GM13977 (cell line): ENCODE data around the gene AURKB.

Source experiments
- DNase-seq: peaks from one replicate; pipeline ENCODE4 v3.0.0; 2012; ENCODE audit warnings: low spot score
- CTCF ChIP-seq: IDR thresholded peaks from 2 replicates; pipeline ENCODE4 v1.5.1; 2012; ENCODE audit warnings: mild to moderate bottlenecking, control low read depth; ENCODE audit not compliant: insufficient read depth; ENCODE audit errors: extremely low read depth, missing control alignments
- in situ Hi-C: fragments of 300-500 bp; cut with MboI; formaldehyde crosslinking; loops from one replicate; pipeline ENCODE4 v1.12.0; 2022; ENCODE audit warnings: low sequenced_read_pairs, low pct_unique_long_range_greater_than_20kb, mixed read lengths, inconsistent platforms; ENCODE audit not compliant: unreplicated experiment

AURKB gene

GRCh38 chr17:8164815-8165131 lies 45.6 kb downstream of the AURKB start:
- in situ Hi-C loops: no loop called here
- DNase-seq: no peak
- TF ChIP-seq CTCF: no peak

GRCh38 chr17:8163978-8164814 lies 46.2 kb downstream of the AURKB start:
- no peak for DNase-seq
- no peak for TF ChIP-seq CTCF
- in situ Hi-C loops: no loop called here

- no peak for TF ChIP-seq CTCF
- no peak for DNase-seq
- in situ Hi-C loops: no loop called here
Measured at GRCh38 chr17:8162997-8163977, 47.1 kb downstream of the AURKB start.

GRCh38 chr17:8162233-8162996 lies 48.0 kb downstream of the AURKB start, which contains the start of gene VAMP2:
TSS of gene VAMP2 (minus strand) at chr17:8162948. CDS start at chr17:8162879, 69 bp downstream.
- in situ Hi-C loops: no loop called here
- no peak for TF ChIP-seq CTCF
- DNase-seq: peak; percentile 90

- no peak for DNase-seq
- in situ Hi-C loops: no loop called here
- no peak for TF ChIP-seq CTCF
Measured at GRCh38 chr17:8161289-8162232, 48.8 kb downstream of the AURKB start.
